Pancreas (tissue), 10 donors: Measurements from ENCODE around the gene PLAGL2. TPM values are rescaled to one million over a fixed set of nuclear protein-coding genes. Genes with fewer than 3 reads are reported as not detected.
A peak's percentile ranks its signal among the peaks of the same experiment; 100 is the strongest.

ENCODE experiments used
- ATAC-seq, 4 donors: fragments of 200-7000 bp; cut with Tn5 transposase; one replicate each; pipeline versions ENCODE4 v1.8.0 to v1.9.1; 2020; ENCODE audit warnings: mild to moderate bottlenecking in 4 of 4, moderate library complexity in 4 of 4
- DNase-seq, 6 donors: peaks; one replicate each; pipeline ENCODE4 v3.0.0-alpha.2; 2020
- FAIRE-seq: peaks from 2 replicates; lab custom pipeline; 2012; peaks lifted over from hg19 to GRCh38; lab: Jason Lieb, UNC
- H3K27ac ChIP-seq, 4 donors: fragments of 200-600 bp; sonication (generic); 1 replicate in 3 of 4; 2 replicates in 1 of 4; pipeline versions ENCODE4 v1.5.0 to v1.8.0; 2020
- H3K27me3 ChIP-seq, 4 donors: fragments of 200-600 bp; one replicate each; pipeline ENCODE4 v1.8.0; 2021
- H3K36me3 ChIP-seq, 3 donors: fragments of 200-600 bp; sonication (generic) in 1 of 3; one replicate each; pipeline versions ENCODE4 v1.5.0 to v1.8.0; 2020 to 2021
- H3K4me1 ChIP-seq, 3 donors: fragments of 200-600 bp; one replicate each; pipeline ENCODE4 v1.8.0; 2021
- H3K4me3 ChIP-seq, 4 donors: fragments of 200-600 bp; sonication (generic) in 2 of 4; one replicate each; pipeline versions ENCODE4 v1.5.0 to v1.8.0; 2020 to 2021
- H3K9me3 ChIP-seq, 4 donors: fragments of 200-600 bp; one replicate each; pipeline ENCODE4 v1.8.0; 2021
- CTCF ChIP-seq, 4 donors: fragments of 200-600 bp; sonication (generic) in 3 of 4; IDR thresholded peaks; one replicate each; pipeline versions ENCODE4 v1.5.0 to v1.8.0; 2021; ENCODE audit warnings: antibody characterized with exemption in 4 of 4
- WGBS, 2 donors: extraction: QIAGEN DNeasy Blood & Tissue Kit; methylation state at CpG; one replicate each; pipeline ENCODE4 v1.1.7; 2013; 5-methylcytosine and 5-hydroxymethylcytosine counted together
- intact Hi-C, 3 donors: fragments of 100-400 bp; cut with DNase I; formaldehyde crosslinking; loops; one replicate each; pipeline versions ENCODE4 v1.11.1 to v1.14.2; 2022
- polyA plus RNA-seq, 2 donors: library from polyadenylated mRNA; stranded (reverse); fragments of 200-250 nt; gene quantifications; one replicate each; pipeline ENCODE4 v1.2.3, GENCODE V29; 2013
- total RNA-seq, 6 donors: library from RNA; stranded (reverse); fragmentation: NEBNext Ultra II Directional in 4 of 6; extraction: Animal tissue kit (Norgen Biotek cat#: 25700) in 4 of 6; gene quantifications; one replicate each; pipeline versions ENCODE4 v1.2.1 to v1.2.4, GENCODE V29; 2021 to 2023
- donor health status: healthy with polysubstance abuse.
- donor health status: DM: no; HTN: no; CAD: no; lungs with moderate emphysema.
- donor health status: DM: no; HTN: no; CAD: no.
- donor health status: control.
- donor health status: control.
- donor health status: Bipolar disorder and iron deficiency.
- donor health status: DM: yes; HTN: yes; CAD: no.
- donor health status: DM: no; HTN: no; CAD: no.
- donor health status: DM: no; HTN: no; CAD: no.
- donor health status: DM: yes; HTN: yes; CAD: no.

Gene PLAGL2
- total and polyA plus RNA-seq, 8 donors, result 2.4 to 7.2 (median 4.4) TPM

DNA sequence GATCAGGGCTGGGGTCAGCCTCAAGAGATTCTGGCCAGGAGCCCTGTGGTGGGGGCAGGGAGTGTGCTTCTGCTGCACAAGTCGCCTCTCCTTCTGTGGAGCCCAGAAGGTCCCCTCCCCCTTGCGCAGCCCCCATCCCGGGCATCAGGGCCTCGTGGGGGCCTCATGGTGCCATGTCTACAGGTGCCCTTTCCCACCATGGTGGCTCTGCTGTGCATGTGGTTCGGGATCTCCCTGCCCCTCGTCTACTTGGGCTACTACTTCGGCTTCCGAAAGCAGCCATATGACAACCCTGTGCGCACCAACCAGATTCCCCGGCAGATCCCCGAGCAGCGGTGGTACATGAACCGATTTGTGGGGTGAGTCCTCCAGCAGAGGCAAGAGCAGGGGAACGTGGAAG is 49.9 kb downstream of the PLAGL2 start:
- no peak for TF ChIP-seq CTCF (IDR thresholded peaks at IDR 0.05)
- Histone ChIP-seq H3K4me1 (peaks cover 0 to 14% (median 0%) of the 10 kb centered on the region in 3 donors), H3K9me3 (no peaks in the 10 kb centered on the region), H3K27me3 (no peaks in the 10 kb centered on the region), H3K27ac (no peak overlapping the region), H3K4me3 (no peak overlapping the region), H3K36me3 (peaks cover 0 to 46% (median 4%) of the 10 kb centered on the region in 3 donors)
- 93 to 96% methylated on average over 14 of the region's 14 CpGs for WGBS, 2 donors
- DNase-seq, result peak in 1 of 6 donors; percentile 43
- ATAC-seq, result no peak
- intact Hi-C loops, result loop anchor here in 1 of 3 donors (10.0 kb wide), 1 partner anchor 327 kb away; no protein-coding TSS in a partner anchor
- FAIRE-seq, result no peak

DNA sequence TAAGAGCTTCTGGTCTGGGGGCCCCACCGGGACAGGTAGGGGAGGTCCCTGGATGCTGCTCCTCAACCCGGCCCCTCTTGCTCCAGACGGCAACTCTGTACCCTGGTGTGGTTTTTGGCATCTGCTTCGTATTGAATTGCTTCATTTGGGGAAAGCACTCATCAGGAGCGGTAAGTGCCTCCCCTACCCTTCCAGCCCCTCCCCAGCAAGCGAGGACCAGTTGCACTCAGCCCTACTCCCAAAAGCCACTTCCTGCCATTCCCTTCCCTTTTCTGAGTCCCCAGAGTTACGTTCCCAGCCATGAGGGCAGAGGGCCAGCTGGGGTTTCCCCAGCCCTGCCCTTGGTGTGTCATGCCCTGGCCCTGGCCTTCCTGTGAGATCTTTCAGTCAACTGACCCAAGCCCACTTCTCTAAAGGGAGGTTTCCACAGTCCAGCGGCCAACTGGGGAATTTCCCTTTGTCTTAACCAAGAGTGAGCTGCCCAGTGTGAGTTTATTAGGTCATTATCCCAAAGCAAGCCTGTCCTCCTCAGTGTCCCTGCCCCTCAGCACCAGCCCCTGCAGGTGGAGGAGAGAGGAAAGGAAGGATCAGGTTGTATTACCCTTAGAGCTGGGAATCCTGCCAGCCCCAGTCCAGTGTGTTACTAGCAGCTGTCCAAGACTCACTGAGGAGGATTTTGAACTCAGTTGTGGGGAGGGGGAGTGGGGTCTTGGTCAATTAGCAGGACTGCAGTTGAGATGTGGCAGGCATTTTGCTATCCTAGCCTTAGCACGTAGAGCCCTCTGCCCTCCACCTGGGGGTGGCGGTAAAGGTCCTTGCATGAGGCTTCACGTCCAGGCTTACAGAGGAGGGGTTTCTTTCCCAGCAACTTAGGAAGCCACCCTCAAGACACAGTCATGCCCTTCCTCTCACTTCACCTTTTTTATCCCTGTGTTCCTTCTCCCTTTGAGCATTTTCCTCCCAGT is 52.2 kb downstream of the PLAGL2 start:
- Histone ChIP-seq H3K36me3 (peaks cover 0 to 43% (median 4%) of the 10 kb centered on the region in 3 donors), H3K4me1 (peaks cover 0 to 14% (median 0%) of the 10 kb centered on the region in 3 donors), H3K27ac (peak overlapping the region in 2 of 4 donors; percentile 44 to 52), H3K27me3 (no peaks in the 10 kb centered on the region), H3K4me3 (no peak overlapping the region), H3K9me3 (no peaks in the 10 kb centered on the region)
- ATAC-seq (peak; percentile 68 to 94 (median 88)), FAIRE-seq (no peak), DNase-seq (peak in 5 of 6 donors; percentile 47 to 79 (median 52))
- 59 to 61% methylated on average over 11 of the region's 11 CpGs for WGBS, 2 donors
- intact Hi-C loops, result loop anchor here in 1 of 3 donors (10.0 kb wide), 1 partner anchor 330 kb away; no protein-coding TSS in a partner anchor
- TF ChIP-seq CTCF (IDR thresholded peaks at IDR 0.05), result no peak

- Histone ChIP-seq H3K36me3 (peaks cover 0 to 42% (median 7%) of the 10 kb centered on the region in 3 donors), H3K4me1 (peaks cover 0 to 14% (median 0%) of the 10 kb centered on the region in 3 donors), H3K9me3 (no peaks in the 10 kb centered on the region), H3K4me3 (no peak overlapping the region), H3K27ac (no peak overlapping the region), H3K27me3 (no peaks in the 10 kb centered on the region)
- WGBS, 2 donors, result 96 to 99% methylated on average over 5 of the region's 5 CpGs
- DNase-seq (peak in 1 of 6 donors; percentile 21), FAIRE-seq (no peak), ATAC-seq (no peak)
- intact Hi-C loops, result loop anchor here in 1 of 3 donors (10.0 kb wide), 1 partner anchor 331 kb away; no protein-coding TSS in a partner anchor
- TF ChIP-seq CTCF (IDR thresholded peaks at IDR 0.05), result no peak
Observed at GRCh38 chr20:32153771-32154170, 53.8 kb downstream of the PLAGL2 start.

DNA sequence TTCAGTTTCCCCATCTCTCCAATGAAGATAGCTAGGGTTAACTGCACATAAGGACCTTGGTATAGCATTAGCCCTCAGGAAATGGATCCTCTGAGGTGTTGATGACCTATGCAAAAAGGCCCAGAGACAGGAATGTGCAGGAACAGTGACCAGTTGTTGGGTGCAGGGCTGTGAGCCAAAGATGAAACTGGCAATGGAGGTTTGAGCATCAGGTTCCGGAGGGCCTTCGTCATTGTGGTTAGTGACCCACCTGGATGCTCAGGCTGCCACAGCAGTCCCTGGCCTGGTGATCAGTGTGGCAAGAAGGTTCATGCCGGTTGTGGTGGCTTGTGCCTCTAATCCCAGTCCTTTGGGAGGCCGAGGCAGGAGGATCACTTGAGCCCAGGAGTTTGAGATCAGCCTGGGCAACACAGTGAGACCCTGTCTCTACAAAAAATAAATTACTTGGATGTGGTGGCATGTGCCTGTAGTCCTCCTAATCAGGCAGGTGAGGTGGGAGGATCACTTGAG is 54.3 kb downstream of the PLAGL2 start:
- Histone ChIP-seq H3K9me3 (no peaks in the 10 kb centered on the region), H3K27ac (no peak overlapping the region), H3K27me3 (no peaks in the 10 kb centered on the region), H3K4me3 (no peak overlapping the region), H3K36me3 (peaks cover 0 to 37% (median 4%) of the 10 kb centered on the region in 3 donors), H3K4me1 (peaks cover 0 to 14% (median 0%) of the 10 kb centered on the region in 3 donors)
- intact Hi-C loops, result loop anchor here in 1 of 3 donors (10.0 kb wide), 1 partner anchor 332 kb away; no protein-coding TSS in a partner anchor
- no peak for ATAC-seq
- FAIRE-seq, result no peak
- TF ChIP-seq CTCF (IDR thresholded peaks at IDR 0.05), result no peak
- 94 to 98% methylated on average over 4 of the region's 4 CpGs for WGBS, 2 donors
- peak in 1 of 6 donors; percentile 39 for DNase-seq
